Activated T-cell treated with anti-CD3 and anti-CD28 coated beads, Interleukin-2, amount 50 U/mL, for 72 hours (primary cell): ENCODE data around the gene CNGA2. TPM values are rescaled to one million over a fixed set of nuclear protein-coding genes. Genes with fewer than 3 reads are reported as not detected.

Source experiments
- ATAC-seq, 2 donors: fragments of 150-1000 bp; cut with Tn5 transposase; replicated peaks in 1 of 2; 2 replicates each; pipeline ENCODE4 v1.10.0; 2021; ENCODE audit warnings: moderate library complexity in 2 of 2, mild to moderate bottlenecking in 1 of 2
- DNase-seq, 2 donors: peaks; one replicate each; pipeline ENCODE4 v3.0.0; 2021 to 2022; ENCODE audit warnings: mixed read lengths in 1 of 2
- H3K27ac Mint-ChIP-seq: one replicate; pipeline ENCODE4 v1.8.0; 2022; ENCODE audit warnings: mild to moderate bottlenecking, moderate library complexity, mixed read lengths
- H3K27me3 Mint-ChIP-seq: one replicate; pipeline ENCODE4 v1.8.0; 2022; ENCODE audit warnings: low read depth, mixed read lengths
- H3K36me3 Mint-ChIP-seq, 2 donors: one replicate each; pipeline ENCODE4 v1.8.0; 2022; ENCODE audit warnings: mixed read lengths in 2 of 2, mild to moderate bottlenecking in 1 of 2; ENCODE audit not compliant: insufficient read depth in 2 of 2
- H3K4me1 Mint-ChIP-seq: one replicate; pipeline ENCODE4 v1.8.0; 2022; ENCODE audit warnings: low read depth, mixed read lengths
- H3K4me3 Mint-ChIP-seq, 2 donors: one replicate each; pipeline ENCODE4 v1.8.0; 2022; ENCODE audit warnings: mild to moderate bottlenecking in 2 of 2, mixed read lengths in 2 of 2, moderate library complexity in 2 of 2
- H3K9me3 Mint-ChIP-seq, 2 donors: one replicate each; pipeline ENCODE4 v1.8.0; 2022; ENCODE audit warnings: mixed read lengths in 2 of 2
- total RNA-seq, 2 donors: library from RNA; stranded (reverse); gene quantifications; one replicate each; pipeline ENCODE4 v1.2.3, GENCODE V29; 2022

CNGA2 gene
- total RNA-seq, 2 donors from 2014 or later, result not detected

DNA sequence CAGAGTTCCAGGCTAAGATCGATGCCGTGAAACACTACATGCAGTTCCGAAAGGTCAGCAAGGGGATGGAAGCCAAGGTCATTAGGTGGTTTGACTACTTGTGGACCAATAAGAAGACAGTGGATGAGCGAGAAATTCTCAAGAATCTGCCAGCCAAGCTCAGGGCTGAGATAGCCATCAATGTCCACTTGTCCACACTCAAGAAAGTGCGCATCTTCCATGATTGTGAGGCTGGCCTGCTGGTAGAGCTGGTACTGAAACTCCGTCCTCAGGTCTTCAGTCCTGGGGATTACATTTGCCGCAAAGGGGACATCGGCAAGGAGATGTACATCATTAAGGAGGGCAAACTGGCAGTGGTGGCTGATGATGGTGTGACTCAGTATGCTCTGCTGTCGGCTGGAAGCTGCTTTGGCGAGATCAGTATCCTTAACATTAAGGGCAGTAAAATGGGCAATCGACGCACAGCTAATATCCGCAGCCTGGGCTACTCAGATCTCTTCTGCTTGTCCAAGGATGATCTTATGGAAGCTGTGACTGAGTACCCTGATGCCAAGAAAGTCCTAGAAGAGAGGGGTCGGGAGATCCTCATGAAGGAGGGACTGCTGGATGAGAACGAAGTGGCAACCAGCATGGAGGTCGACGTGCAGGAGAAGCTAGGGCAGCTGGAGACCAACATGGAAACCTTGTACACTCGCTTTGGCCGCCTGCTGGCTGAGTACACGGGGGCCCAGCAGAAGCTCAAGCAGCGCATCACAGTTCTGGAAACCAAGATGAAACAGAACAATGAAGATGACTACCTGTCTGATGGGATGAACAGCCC lies 9.3 kb downstream of the CNGA2 start:
- no peaks in the 10 kb centered on the region for H3K4me1 Mint-ChIP-seq
- H3K27me3 Mint-ChIP-seq, result peaks cover 23% of the 10 kb centered on the region
- no peak overlapping the region for H3K27ac Mint-ChIP-seq
- DNase-seq (no peak), ATAC-seq (no peak)
- no peaks in the 10 kb centered on the region for H3K36me3 Mint-ChIP-seq
- H3K4me3 Mint-ChIP-seq, result no peak overlapping the region
- no peaks in the 10 kb centered on the region for H3K9me3 Mint-ChIP-seq

DNA sequence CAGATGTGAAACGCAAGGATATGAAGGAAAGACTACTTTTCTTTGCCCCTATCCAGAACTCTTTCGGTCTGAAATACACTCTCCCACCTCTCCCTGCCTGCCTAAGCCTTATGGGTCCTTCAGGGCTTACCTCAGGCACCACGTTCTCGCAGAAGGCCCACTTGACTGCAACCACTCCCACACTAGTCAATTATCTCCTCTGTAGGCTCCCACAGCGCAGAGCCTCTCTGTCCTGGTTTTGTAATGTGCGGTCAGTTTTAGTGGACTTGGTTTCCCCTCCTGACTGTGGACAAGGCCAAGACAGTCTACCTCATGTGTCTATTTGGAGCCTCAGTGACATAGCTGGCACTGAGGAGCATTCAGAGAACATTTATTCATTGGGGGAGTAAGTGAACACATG lies 11.1 kb downstream of the CNGA2 start:
- Mint-ChIP-seq H3K9me3 (no peaks in the 10 kb centered on the region), H3K36me3 (no peaks in the 10 kb centered on the region), H3K27ac (no peak overlapping the region), H3K4me3 (no peak overlapping the region), H3K27me3 (peaks cover 28% of the 10 kb centered on the region), H3K4me1 (no peaks in the 10 kb centered on the region)
- ATAC-seq (no peak), DNase-seq (no peak)

DNA sequence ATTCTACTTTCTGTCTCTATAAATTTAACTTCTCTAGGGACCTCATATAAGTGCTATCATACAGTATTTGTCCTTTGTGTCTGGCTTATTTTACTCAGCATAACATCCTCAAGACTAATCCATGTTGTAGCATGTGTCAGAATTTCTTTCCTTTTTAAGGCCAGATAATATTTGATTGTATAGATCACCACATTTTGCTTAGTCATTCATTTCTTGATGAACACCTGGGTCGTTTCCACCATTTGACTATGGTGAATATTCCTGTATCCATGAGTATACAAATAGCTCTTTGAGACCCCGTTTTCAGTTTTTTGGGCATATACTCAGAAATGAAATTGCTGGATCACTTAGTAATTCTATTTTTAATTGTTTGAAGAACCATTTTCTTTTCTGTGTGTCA lies 12.0 kb downstream of the CNGA2 start:
- no peak for ATAC-seq
- no peaks in the 10 kb centered on the region for H3K36me3 Mint-ChIP-seq
- H3K27ac Mint-ChIP-seq, result no peak overlapping the region
- no peaks in the 10 kb centered on the region for H3K9me3 Mint-ChIP-seq
- no peak overlapping the region for H3K4me3 Mint-ChIP-seq
- H3K4me1 Mint-ChIP-seq, result no peaks in the 10 kb centered on the region
- DNase-seq, result no peak
- H3K27me3 Mint-ChIP-seq, result peaks cover 29% of the 10 kb centered on the region

DNA sequence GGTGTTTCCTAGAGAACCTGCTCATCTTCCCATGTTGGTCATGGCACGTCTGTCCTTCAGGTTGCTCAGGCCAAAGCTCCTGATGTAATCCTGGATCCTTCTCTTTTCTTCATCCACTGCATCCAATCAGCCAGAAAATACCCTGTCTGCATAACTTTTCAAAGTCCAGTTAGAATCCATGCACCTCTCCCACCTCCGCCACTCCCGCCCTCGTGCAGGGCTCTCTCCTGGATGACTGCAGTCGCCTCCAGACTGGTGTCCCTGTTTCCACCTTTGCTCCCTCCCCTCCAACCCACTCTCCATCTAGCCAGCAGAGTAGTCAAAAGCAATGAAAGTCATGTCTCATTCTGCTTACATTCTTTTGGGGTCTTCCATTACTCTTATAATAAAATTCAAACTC lies 16.0 kb downstream of the CNGA2 start:
- Mint-ChIP-seq H3K36me3 (no peaks in the 10 kb centered on the region), H3K27me3 (peaks cover 39% of the 10 kb centered on the region), H3K4me1 (no peaks in the 10 kb centered on the region), H3K27ac (no peak overlapping the region), H3K9me3 (no peaks in the 10 kb centered on the region), H3K4me3 (no peak overlapping the region)
- ATAC-seq, result no peak
- no peak for DNase-seq

DNA sequence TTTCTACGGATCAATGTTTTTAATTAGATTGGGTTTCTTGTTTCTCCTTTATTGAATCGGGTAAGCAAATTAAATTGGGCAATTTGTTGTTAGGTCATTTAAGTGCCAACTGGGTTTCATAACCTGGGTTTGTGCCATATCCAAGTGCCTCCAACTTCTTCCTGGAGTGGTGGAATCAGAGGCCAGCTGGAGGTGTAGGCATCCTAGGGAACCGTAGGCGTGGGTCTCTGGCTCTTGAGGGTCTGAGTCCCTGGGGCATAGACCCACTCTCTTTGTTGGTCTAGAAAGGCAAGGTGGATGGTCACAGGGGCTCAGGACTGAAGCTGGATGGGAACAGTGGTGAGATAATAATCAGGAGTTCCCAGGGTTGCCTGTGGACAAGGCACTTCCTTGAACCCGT lies 18.3 kb downstream of the CNGA2 start:
- DNase-seq (no peak), ATAC-seq (no peak)
- no peaks in the 10 kb centered on the region for H3K36me3 Mint-ChIP-seq
- H3K27me3 Mint-ChIP-seq, result peaks cover 52% of the 10 kb centered on the region
- H3K4me1 Mint-ChIP-seq, result no peaks in the 10 kb centered on the region
- H3K9me3 Mint-ChIP-seq, result no peaks in the 10 kb centered on the region
- H3K27ac Mint-ChIP-seq, result no peak overlapping the region
- no peak overlapping the region for H3K4me3 Mint-ChIP-seq

DNA sequence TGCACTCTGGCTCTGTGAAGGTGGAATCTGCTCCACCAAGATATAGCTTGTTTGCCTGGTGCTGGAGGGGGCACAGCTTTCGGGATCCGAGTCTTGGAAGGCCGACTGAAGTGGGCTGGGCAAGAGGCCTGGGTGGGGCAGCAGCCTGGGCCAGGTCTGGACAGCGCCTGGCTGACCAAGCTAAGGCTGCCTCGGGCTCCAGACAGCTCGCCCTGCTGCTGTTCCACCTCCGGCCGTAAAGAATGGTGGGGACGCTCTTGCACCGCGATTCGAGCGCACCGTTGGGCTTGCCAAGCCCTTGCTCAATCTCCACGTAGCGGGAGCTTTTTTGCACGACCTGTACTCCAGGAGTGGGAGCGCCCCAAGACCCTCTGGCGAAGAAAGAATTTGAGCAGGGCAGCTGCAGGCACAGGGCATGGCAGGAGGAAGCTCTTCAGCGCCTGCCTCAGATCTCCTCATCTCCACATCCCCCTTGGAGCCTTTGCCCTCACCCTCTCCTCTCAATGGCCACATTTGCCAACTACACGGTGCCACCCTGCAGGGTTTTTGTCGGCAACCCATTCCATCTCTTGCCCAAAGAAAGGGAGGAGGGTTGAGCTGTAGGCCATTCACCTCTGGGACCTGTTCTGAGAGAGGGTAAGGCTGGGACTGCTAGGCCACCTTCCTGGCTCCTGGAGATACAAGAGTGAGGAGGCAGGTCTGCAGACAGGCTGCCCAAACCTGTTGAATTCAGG lies 18.9 kb downstream of the CNGA2 start:
- Mint-ChIP-seq H3K27me3 (peaks cover 55% of the 10 kb centered on the region), H3K4me1 (no peaks in the 10 kb centered on the region), H3K4me3 (no peak overlapping the region), H3K9me3 (no peaks in the 10 kb centered on the region), H3K27ac (no peak overlapping the region), H3K36me3 (no peaks in the 10 kb centered on the region)
- ATAC-seq, result peak; percentile 26 to 62
- DNase-seq, result peak; percentile 13 to 21

DNA sequence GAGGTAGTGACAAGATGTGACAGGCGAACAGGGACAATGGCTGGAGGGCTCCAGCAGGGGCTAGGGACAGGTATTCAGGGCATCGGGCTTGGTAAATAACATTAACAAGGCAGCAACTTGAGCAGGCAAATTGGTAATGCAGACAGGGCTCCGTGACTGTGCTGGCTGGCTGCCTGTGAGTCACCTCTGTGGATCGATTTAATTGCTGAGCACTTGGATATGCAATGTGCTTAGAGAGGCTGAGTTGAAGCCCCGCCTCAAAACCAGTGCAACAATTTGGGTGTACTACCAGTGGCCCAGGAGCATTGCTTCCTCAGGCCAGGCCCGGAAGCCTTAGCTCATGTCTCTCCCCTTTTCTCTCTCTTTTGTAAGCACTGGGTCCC lies 19.5 kb downstream of the CNGA2 start:
- ATAC-seq (no peak), DNase-seq (no peak)
- H3K27ac Mint-ChIP-seq, result no peak overlapping the region
- no peaks in the 10 kb centered on the region for H3K4me1 Mint-ChIP-seq
- H3K4me3 Mint-ChIP-seq, result no peak overlapping the region
- no peaks in the 10 kb centered on the region for H3K9me3 Mint-ChIP-seq
- no peaks in the 10 kb centered on the region for H3K36me3 Mint-ChIP-seq
- peaks cover 51% of the 10 kb centered on the region for H3K27me3 Mint-ChIP-seq

DNA sequence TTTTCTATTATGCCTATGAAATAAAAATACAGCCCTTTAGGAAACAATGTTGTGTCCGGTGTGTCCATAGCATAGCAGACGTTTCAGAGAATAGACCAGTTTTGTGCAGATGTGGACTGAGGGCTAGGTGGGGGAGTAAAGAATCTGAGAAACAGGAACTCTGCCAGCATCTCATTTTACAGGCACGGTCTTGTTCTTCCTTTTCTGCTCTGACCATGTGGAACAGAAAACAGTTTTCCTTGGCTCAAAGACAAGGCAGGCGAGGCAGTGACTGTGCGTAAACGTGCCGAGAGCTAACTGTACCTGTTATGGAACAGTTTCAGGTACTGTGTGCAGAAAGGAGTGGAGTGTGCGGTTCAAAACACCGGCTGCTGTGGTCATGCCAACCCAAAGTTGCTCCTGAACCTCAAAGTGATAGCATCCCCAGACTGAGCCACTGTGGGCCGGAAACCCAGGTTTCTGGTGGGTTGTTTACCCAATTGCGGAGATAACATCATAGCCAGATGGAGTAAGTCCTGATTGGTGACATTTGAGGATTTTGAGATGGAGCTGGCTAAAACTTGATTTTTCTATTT lies 20.2 kb downstream of the CNGA2 start:
- Mint-ChIP-seq H3K9me3 (no peaks in the 10 kb centered on the region), H3K4me3 (no peak overlapping the region), H3K36me3 (no peaks in the 10 kb centered on the region), H3K27ac (no peak overlapping the region), H3K4me1 (no peaks in the 10 kb centered on the region), H3K27me3 (peaks cover 44% of the 10 kb centered on the region)
- DNase-seq, result no peak
- ATAC-seq, result no peak

DNA sequence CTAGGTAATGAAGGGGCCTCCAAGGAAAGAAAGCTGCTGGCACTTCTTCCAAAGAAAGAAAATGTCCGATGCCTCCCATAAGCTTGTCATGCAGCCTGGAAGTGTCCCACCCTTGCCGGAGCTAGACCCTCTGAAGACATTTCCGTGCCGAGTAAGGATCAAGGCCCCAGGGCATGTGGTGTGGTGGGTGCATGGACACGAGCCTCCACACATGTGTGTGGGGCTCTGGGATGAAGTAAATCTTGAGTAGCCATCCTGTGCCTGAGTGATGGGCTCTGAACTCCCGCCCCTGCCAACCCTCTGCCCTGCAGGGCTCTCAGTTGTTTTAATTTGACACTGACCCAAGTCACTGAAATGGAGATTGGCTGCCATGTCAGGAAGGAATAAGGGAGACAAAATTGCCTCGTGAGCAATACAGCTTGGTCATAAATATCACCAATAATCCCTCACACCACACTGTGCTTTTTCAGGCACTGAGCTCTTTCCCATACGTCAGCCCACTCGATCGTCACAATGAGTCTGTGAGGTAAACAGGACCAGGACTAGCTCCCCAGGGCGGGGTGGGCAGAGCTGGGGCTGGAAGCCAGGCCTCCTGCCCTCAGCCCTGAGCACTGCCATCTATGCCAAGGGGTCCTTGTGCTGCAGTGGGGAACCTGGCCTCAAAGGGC lies 24.6 kb downstream of the CNGA2 start:
- Mint-ChIP-seq H3K36me3 (no peaks in the 10 kb centered on the region), H3K27me3 (peaks cover 22% of the 10 kb centered on the region), H3K27ac (no peak overlapping the region), H3K9me3 (no peaks in the 10 kb centered on the region), H3K4me3 (no peak overlapping the region), H3K4me1 (no peaks in the 10 kb centered on the region)
- ATAC-seq, result no peak
- no peak for DNase-seq

DNA sequence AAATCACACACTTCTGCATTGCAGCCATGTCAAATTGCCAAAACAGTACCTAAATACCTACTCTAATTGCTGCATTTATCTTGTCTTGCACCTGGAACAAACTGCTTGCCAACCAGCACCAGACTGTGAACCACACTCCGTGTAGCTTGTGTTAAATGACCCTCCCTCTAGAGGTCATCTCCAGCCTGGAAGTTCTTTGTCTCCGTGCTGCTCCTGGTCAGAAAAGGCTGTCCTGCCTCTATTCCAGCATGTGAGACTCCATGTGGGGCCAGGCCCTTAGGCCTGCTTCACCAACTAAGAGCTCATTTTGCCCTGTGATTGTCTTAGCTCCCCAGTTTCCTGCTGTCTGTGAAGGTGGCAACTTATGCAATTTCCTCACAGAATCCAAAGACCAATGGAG lies 28.3 kb downstream of the CNGA2 start:
- H3K4me1 Mint-ChIP-seq, result no peaks in the 10 kb centered on the region
- no peak for ATAC-seq
- H3K36me3 Mint-ChIP-seq, result no peaks in the 10 kb centered on the region
- no peaks in the 10 kb centered on the region for H3K9me3 Mint-ChIP-seq
- H3K4me3 Mint-ChIP-seq, result no peak overlapping the region
- H3K27ac Mint-ChIP-seq, result no peak overlapping the region
- peaks cover 22% of the 10 kb centered on the region for H3K27me3 Mint-ChIP-seq
- no peak for DNase-seq

DNA sequence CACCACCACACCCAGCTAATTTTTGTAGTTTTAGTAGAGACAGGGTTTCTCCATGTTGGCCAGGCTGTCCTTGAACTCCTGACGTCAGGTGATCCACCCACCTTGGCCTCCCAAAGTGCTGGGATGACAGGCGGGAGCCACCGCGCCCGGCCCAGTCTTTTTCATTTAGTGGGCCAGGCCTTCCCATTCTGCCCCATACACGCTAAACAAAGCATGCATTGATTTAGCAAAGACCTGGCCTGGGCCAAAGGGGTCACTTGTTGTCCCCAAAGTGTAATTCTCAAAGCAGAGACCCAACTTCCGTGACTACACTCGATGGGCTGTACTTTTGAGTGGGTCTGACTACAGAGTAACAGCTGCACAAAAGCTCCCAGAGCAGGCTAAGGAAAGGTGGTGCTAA lies 29.2 kb downstream of the CNGA2 start:
- DNase-seq, result no peak
- Mint-ChIP-seq H3K9me3 (no peaks in the 10 kb centered on the region), H3K4me3 (no peak overlapping the region), H3K27ac (no peak overlapping the region), H3K27me3 (peaks cover 21% of the 10 kb centered on the region), H3K36me3 (no peaks in the 10 kb centered on the region), H3K4me1 (no peaks in the 10 kb centered on the region)
- ATAC-seq, result no peak

DNA sequence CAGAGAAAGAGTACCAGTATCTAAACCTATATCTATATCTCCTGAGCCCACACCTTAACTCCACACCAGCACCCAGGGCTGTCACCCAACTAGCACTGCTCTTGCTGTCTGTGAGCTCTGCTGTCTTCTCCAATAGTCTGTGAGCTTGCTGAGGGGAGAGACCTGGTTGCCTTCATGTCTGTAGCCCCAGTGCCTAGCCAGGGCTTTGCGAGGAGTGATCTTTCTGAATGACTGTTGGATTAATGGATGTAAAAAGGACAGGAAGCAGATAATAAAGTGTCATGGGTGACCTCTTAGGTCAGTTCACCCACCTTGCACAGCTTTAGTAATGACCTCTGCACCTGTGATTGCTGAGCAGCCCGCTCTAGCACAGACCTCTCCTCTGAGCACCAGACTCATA lies 30.5 kb downstream of the CNGA2 start:
- ATAC-seq (no peak), DNase-seq (no peak)
- Mint-ChIP-seq H3K27ac (no peak overlapping the region), H3K36me3 (no peaks in the 10 kb centered on the region), H3K27me3 (peaks cover 25% of the 10 kb centered on the region), H3K9me3 (no peaks in the 10 kb centered on the region), H3K4me3 (no peak overlapping the region), H3K4me1 (no peaks in the 10 kb centered on the region)

DNA sequence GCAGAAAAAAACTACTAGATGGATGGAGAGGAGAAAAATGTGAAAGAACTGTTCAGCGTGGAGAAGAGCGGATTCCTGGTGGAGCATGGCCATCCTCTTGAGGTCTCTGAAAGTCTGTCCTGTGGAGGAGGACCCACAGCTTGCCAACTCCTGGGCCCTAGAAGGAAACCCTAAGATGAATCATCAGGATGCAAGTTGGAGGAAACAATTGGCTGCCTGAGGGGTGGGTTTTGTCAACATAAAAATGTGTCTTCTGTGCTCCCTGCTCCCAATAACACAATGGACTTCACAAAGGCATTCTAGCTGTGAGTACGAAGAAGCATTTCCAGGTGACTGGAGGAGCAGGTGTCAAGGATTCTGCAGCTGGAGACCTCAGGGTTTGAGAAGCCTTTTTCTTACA lies 37.2 kb downstream of the CNGA2 start:
- H3K27me3 Mint-ChIP-seq, result peaks cover 8% of the 10 kb centered on the region
- no peaks in the 10 kb centered on the region for H3K36me3 Mint-ChIP-seq
- DNase-seq (no peak), ATAC-seq (no peak)
- H3K4me1 Mint-ChIP-seq, result no peaks in the 10 kb centered on the region
- no peak overlapping the region for H3K4me3 Mint-ChIP-seq
- H3K9me3 Mint-ChIP-seq, result no peaks in the 10 kb centered on the region
- H3K27ac Mint-ChIP-seq, result no peak overlapping the region
